C1 segment of cervical spinal cord (tissue), 14 donors: ENCODE results near the gene FCHO1.
A peak's percentile ranks its signal among the peaks of the same experiment; 100 is the strongest.

Experiments
- DNase-seq, 14 donors: peaks; one replicate each; lab custom pipeline; 2025; lab: John Stamatoyannopoulos, UW

Gene FCHO1, protein sequence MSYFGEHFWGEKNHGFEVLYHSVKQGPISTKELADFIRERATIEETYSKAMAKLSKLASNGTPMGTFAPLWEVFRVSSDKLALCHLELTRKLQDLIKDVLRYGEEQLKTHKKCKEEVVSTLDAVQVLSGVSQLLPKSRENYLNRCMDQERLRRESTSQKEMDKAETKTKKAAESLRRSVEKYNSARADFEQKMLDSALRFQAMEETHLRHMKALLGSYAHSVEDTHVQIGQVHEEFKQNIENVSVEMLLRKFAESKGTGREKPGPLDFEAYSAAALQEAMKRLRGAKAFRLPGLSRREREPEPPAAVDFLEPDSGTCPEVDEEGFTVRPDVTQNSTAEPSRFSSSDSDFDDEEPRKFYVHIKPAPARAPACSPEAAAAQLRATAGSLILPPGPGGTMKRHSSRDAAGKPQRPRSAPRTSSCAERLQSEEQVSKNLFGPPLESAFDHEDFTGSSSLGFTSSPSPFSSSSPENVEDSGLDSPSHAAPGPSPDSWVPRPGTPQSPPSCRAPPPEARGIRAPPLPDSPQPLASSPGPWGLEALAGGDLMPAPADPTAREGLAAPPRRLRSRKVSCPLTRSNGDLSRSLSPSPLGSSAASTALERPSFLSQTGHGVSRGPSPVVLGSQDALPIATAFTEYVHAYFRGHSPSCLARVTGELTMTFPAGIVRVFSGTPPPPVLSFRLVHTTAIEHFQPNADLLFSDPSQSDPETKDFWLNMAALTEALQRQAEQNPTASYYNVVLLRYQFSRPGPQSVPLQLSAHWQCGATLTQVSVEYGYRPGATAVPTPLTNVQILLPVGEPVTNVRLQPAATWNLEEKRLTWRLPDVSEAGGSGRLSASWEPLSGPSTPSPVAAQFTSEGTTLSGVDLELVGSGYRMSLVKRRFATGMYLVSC

DNA sequence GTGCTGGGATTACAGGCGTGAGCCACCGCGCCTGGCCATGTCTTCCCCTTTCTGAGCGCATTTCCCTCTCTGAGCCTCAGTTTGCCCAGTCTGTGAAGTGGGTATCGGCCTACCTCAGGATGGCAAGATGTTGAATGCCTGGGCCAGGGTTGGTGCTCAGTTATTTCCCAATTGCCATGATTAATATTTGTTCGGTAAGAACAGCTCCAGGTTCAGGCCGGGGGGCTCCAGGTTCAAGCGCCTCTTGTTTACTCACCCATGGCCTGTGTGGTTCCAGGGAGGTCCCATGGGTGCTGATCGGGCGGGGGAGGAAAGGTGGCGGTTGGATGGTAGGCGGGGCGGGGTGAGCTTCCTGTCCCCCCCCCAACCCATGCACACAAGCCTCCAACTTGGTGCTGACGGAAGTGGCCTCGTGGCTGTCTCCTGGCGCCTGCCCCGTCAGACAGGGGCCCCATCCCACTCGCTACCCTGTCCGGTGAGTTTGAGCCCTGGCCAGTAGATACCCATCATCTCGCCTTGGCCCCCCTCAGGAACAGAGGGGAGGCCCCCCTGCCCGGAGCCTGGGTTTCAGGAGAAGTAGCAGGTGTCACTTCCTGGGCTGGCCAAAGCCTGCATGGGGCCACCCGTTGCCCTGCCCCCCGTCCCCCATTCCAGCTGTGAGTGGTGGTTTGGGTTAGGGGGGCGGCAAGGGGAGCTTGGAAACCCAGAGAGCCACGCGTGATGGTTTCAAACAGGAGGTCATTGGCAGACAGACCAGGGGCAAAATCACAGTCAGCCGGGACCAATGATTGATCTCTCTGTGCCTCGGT lies at the start of gene FCHO1:
FCHO1 (plus strand) TSS at position 375 of the 809 bp plus-strand sequence. CDS start 3,688 bp downstream, outside the sequence.
- peak in 9 of 14 donors; percentile 19 to 65 (median 55) for DNase-seq

DNA sequence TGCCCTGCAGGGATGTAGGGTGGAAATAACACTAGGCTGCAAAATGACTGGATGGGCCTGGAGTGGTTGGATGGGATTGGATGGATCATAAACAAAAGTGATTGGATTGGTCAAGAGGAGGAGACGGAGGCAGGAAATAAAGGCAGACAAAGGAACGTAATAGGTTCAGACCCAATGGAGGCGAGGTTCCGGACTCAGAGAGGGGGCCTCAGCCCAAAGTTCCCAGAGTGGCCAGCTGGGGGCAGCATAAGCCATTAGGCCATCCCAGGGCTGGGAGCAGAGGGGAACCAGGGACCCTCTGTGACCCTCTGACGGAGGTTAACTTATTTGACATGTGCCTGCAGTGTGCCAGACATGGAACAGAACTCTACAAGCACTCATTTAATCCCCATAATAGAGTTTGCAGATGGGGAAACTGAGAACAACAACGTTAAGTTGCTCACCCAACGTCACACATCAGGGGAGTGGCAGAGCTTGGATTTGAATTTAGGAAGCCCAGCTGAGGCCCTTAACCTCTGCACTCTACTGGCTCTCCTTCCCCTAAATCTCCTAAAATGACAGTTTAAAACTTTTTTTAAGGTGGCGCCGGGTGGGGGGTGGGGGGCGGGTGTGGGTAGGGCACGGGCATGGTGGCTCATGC lies 47.3 kb upstream of the FCHO1 start:
- peak in 8 of 14 donors; percentile 12 to 60 (median 36) for DNase-seq

DNA sequence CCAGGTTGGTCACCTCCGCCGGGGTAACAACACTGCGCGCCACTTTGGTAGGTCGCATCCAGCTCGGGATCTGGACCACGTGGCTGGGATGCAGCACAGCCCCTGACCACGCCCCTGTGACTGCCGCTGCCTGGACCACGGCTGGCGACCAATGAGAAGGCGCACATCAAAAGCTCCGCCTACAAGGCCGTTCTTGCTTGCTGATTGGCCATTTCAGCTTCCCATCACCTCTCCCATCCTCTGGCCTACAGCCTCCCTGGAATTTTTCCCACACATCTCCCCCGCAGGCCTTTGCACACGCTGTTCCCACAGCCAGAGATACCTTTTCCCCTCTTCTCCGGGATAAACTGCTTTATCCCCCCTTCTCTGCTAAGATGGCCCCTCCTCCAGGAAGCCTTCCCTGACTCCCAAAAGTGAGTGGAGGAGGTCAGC lies 44.5 kb upstream of the FCHO1 start:
- peak in 10 of 14 donors; percentile 5 to 78 (median 14) for DNase-seq

DNA sequence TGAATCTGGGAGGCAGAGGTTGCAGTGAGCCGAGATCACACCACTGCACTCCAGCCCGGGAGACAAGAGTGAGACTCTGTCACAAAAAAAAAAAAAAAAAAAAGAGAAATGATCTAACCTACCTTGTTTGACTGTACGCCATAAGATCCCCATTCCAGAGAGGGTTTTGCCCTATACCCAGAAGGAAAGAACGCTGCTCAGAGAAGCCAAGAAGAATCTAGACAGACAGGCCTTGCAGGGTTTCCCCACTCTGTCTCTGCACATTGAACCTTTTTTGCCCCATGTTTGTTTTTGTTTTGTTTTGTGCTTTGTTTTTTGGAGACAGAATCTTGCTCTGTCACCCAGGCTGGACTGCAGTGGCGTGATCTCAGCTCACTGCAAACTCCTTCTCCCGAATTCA lies 39.4 kb upstream of the FCHO1 start:
- no peak for DNase-seq

DNA sequence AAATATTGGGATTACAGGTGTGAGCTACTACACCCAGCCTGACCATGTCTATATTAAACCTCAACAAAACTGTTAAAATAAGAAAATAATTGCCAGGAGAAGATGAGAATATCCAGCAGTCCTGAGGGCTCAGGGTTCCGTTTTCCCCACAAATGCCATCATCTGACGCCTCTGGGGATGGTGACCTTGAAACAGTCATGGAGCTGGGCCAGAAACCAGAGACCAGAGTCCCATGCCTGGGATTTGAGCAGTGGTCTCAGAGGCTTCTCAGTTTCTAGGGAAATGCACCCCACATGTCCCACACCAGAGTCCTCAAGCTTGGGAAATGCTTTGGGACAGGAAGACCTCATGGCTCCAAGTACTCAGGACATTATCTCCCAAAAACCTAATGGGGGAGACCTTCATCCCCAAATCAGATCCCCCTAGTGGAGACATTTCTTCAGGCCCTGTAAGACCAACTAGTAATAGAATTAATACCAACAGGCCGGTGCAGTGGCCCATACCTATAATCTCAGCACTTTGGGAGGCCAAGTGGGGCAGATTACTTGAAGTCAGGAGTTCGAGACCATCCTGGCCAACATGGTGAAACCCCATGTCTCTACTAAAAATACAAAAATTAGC lies 34.9 kb upstream of the FCHO1 start:
- no peak for DNase-seq

DNA sequence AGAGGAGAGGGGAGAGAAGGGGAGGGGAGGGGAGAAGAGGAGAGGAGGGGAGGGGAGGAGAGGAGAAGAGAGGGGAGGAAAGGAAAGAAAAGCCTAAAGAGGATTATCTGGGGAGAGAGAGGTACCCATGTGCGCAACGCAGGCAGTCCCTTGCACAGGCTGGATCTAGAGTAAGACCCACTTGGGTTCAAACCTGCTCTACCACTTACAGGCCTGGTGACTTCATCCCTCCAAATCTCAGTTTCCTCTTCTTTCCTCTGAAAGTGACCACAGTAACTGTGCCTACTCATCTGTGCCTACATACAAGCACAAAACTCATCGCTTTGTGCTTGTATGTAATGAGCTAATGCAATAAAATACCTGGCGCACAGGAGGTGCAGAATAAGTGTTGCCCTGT lies 32.7 kb upstream of the FCHO1 start:
- no peak for DNase-seq

DNA sequence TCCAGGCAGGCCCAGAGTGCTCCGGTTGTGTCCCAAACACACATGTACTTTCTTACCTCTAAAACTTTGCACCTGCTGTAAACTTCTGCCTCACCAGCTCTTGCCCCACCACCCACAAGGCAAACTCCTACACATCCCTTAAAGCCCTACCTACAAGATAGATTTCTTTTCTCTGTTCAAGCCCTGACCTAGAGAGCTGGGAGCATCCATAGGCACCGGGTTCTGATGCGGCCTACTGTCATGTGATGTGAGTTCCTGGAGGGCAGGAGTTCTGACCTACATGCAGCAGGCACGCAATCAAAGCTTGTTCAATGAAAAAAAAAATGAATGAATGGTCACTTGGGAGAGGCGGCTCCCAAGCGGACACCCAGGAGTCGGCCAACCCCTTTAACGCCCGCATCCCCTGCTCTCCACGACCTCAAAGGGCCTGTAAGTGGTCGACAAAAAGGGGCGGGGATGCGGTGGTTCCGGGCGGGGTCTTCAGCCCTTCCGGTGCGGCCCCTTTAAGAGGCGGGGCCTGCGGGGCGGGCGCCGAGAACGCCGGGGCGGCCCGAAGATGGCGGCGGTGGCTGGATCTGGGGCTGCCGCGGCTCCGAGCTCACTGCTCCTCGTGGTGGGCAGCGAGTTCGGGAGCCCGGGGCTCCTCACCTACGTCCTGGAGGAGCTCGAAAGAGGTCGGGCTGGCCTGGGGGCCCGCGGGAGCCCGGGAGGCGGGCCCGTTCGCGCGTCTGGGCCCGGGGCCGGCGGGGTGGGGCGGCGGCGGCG lies 32.1 kb upstream of the FCHO1 start, which contains the start of gene MAP1S:
MAP1S (plus strand) TSS at position 534 of the 765 bp plus-strand sequence; CDS start at position 557, 23 bp downstream.
- peak in 9 of 14 donors; percentile 4 to 60 (median 30) for DNase-seq

DNA sequence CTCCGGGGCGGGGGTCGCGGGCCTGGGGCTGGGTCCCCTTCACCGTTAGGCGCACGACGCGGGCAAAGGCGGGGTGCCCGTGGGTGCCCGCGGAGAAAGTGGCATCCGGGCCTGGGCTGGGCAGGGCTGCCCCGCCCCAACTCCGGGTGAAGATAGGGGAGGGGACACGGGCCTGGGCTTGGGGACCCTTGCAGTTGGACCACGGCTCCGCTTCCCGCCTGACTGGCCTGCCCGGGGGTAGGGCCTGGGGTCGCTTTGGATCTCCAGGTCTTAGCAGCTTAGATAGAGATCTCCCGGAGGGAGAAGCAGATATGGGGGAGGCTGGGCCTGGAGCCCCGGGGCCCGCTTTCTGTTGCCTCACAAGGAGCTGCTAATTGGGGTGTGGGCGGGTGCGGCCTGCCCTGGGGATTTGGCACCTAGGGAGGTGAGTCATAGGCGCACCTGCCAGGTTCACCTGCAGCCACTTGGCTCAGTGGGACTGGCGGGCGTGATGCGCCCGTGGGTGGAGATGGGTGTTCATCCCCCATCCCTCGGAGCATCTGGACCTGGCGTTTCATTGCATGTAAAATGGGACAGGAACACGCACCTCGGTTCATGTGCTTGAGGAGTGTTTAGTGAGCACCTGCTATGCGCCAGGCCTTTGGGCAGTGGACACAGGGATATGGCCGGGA lies 31.4 kb upstream of the FCHO1 start:
- peak in 1 of 14 donors; percentile 24 for DNase-seq

DNA sequence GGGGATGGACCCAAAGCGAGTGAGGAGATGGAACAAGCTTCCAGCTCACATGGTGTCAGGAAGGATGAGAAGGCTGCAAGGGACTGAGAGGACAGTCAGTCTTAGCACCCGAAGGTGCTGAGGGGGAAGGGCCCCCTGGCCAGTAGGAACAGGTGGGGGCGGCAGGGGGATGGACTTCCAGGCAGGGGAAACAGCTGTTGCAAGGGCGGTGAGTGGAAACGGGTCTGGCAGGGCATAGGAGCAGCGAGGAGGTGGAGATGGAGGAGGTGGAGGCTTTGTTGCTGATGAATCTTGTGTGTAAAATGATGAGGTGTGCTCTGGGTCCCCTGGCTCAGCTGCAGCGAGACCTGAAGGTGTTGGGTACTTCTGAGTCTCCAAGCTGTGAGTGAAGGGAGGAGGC lies 30.8 kb upstream of the FCHO1 start:
- DNase-seq = no peak

DNA sequence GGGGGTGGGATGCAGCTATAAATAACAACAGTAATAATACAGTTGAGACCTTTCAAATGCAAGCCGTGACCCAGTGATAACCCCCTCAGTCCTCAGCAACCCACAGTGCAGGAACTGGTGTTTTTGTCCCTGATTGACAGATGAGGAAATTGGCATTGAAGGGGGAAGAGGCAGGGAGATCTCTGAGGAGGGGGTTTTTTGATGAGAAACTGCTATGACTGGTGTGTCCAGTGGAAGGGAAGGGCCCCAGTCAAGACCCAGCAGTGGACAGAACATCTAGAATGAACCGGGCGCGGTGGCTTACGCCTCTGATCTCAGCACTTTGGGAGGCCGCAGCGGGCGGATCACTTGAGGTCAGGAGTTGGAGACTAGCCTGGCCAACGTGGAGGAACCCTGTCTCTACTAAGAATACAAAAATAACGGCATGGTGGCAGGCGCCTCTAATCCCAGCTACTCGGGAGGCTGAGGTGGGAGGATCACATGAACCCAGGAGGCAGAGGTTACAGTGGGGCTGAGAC lies 30.1 kb upstream of the FCHO1 start:
- no peak for DNase-seq

DNA sequence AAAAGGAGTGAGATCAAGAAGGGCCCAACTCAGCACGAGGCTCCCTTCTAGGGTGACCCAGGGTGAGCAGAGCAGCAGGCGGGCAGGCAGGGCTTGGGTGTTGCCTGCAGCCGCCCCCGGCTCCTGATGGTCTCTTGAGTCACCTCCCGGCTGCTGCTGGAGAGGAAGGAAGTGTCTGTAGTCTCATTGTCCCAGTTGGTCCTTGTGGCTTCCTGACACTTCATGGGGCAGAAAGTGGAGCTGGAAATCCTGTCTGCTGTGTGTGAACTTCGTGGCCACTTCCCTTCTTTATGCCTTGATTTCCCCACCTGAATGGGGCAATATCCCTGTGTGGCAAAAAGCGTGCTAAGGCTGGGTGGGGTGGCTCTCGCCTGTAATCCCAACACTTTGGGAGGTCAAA lies 29.5 kb upstream of the FCHO1 start:
- DNase-seq = peak in 3 of 14 donors; percentile 13 to 32 (median 26)

DNA sequence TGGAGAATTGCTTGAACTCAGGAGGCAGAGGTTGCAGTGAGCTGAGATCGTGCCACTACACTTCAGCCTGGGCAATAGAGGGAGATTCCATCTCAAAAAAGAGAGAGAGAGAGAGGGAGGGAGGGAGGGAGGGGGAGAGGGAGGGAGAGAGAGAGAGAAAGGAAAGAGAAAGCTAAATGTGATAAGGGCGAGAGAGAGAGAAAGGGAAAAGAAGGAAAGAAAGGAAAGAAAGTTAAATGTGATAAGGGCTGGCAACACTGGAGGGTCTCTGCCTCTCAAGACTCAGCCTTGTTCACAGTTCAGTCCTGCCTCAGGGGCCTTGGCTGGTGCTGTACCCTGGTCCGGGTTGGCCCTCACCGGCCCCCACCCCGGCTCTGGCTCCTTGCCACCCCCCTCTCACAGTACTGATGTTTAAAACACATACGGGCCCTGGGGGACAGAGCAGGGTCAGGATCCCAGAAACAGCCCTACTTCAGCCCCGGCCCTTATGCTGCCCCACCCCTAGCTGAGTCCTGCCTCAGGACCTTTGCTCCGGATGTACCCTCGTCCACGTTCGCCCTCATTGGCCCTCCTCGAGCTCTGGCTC lies 28.5 kb upstream of the FCHO1 start:
- DNase-seq = no peak

DNA sequence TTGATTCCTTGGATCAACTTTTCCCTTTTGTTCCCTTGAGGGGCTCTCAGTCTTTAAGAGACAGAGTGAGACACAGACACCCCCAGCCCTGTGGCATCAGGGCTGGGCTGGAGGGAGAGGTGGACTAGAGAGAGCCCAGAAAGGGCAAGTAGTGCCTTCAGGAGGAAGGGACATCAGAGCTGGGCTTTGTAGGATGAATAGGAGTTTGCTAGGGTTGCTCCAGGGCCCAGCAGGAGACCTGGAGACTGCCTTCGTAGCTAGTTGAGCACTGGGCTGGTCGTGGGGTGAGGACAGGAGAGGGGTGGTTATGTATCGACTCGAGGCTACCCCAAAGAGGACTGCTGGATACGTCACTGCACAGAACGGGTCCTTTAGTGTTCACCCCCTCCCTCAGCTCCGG lies 26.6 kb upstream of the FCHO1 start:
- no peak for DNase-seq

DNA sequence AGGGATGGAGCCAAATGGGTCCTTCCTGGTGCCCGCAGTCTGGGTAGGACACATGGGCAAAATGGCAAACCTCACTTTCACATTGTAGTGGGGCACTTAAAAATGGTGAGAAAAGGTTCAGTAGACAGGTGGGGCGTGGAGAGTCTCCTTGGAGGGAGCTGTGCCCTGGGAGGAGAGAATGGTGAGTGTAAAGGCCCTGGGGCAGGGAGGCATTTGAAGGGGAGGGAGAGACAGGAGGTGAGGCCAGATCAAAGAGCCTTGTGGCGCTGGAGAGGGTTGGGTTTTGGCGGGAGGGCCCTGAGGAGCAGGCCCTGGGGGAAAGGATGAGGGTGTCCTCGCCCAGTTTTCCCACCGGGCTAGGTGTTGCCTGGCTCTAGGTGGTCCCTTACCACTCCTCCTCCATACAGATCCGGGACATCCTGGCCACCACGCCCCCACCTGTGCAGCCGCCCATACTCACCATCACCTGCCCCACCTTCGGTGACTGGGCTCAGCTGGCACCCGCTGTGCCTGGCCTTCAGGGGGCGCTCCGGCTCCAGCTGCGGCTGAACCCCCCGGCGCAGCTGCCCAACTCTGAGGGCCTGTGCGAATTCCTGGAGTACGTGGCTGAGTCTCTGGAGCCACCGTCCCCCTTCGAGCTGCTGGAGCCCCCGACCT lies 25.7 kb upstream of the FCHO1 start:
- no peak for DNase-seq

DNA sequence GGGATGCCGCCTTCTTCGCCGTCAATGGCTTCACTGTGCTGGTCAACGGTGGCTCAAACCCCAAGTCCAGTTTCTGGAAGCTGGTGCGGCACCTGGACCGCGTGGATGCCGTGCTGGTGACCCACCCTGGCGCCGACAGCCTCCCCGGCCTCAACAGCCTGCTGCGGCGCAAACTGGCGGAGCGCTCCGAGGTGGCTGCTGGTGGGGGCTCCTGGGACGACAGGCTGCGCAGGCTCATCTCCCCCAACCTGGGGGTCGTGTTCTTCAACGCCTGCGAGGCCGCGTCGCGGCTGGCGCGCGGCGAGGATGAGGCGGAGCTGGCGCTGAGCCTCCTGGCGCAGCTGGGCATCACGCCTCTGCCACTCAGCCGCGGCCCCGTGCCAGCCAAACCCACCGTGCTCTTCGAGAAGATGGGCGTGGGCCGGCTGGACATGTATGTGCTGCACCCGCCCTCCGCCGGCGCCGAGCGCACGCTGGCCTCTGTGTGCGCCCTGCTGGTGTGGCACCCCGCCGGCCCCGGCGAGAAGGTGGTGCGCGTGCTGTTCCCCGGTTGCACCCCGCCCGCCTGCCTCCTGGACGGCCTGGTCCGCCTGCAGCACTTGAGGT lies 25.0 kb upstream of the FCHO1 start:
- DNase-seq = no peak

DNA sequence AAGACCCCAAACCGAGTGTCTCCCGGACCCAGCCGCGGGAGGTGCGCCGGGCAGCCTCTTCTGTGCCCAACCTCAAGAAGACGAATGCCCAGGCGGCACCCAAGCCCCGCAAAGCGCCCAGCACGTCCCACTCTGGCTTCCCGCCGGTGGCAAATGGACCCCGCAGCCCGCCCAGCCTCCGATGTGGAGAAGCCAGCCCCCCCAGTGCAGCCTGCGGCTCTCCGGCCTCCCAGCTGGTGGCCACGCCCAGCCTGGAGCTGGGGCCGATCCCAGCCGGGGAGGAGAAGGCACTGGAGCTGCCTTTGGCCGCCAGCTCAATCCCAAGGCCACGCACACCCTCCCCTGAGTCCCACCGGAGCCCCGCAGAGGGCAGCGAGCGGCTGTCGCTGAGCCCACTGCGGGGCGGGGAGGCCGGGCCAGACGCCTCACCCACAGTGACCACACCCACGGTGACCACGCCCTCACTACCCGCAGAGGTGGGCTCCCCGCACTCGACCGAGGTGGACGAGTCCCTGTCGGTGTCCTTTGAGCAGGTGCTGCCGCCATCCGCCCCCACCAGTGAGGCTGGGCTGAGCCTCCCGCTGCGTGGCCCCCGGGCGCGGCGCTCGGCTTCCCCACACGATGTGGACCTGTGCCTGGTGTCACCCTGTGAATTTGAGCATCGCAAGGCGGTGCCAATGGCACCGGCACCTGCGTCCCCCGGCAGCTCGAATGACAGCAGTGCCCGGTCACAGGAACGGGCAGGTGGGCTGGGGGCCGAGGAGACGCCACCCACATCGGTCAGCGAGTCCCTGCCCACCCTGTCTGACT lies 24.1 kb upstream of the FCHO1 start:
- no peak for DNase-seq

DNA sequence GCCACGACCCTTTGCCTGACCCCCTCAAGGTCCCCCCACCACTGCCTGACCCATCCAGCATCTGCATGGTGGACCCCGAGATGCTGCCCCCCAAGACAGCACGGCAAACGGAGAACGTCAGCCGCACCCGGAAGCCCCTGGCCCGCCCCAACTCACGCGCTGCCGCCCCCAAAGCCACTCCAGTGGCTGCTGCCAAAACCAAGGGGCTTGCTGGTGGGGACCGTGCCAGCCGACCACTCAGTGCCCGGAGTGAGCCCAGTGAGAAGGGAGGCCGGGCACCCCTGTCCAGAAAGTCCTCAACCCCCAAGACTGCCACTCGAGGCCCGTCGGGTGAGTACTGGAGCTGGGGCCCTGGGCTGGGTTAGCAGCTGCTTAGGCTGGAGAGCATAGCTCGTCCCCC lies 23.4 kb upstream of the FCHO1 start:
- no peak for DNase-seq
